PC-3 (cell line): ENCODE results near the gene NTM. TPM values are rescaled to one million over a fixed set of nuclear protein-coding genes. Genes with fewer than 3 reads are reported as not detected.

Experiments
- ATAC-seq: fragments of 200-7000 bp; cut with Tn5 transposase; 2 replicates; pipeline ENCODE4 v1.9.1; 2020; ENCODE audit warnings: mild to moderate bottlenecking, moderate library complexity
- BruUV-seq: library from RNA; stranded (reverse); fragments of 400-500 nt; replicated peaks from 2 replicates; lab custom pipeline; 2021; lab: Mats Ljungman, UMichigan
- CTCF ChIA-PET: fragments of 300-600 bp; sonication (Branson Sonifier 250); formaldehyde crosslinking; loops from one replicate; lab custom pipeline; 2022; ENCODE audit warnings: antibody characterized with exemption; lab: Charles Lee
- POLR2A ChIA-PET: fragments of 300-600 bp; sonication (Branson Sonifier 250); formaldehyde crosslinking; loops from one replicate; lab custom pipeline; 2022; ENCODE audit warnings: antibody characterized with exemption; ENCODE audit not compliant: unreplicated experiment; lab: Charles Lee
- DNase-seq: peaks from one replicate; pipeline ENCODE4 v3.0.0-alpha.2; 2015
- H2AFZ ChIP-seq: fragments of 300-600 bp; sonication (generic); 2 replicates; pipeline ENCODE4 v1.6.0; 2016; ENCODE audit warnings: antibody characterized with exemption, low read length
- H3F3A ChIP-seq: fragments of 300-600 bp; sonication (generic); one replicate; pipeline ENCODE4 v1.6.0; 2017; ENCODE audit warnings: antibody characterized with exemption, low read length, control low read depth, mild to moderate bottlenecking; ENCODE audit not compliant: unreplicated experiment
- H3K27ac ChIP-seq: fragments of 300-600 bp; sonication (generic); 2 replicates; pipeline ENCODE4 v1.5.1; 2016; ENCODE audit warnings: mild to moderate bottlenecking, low read length
- H3K27me3 ChIP-seq: fragments of 300-600 bp; sonication (generic); 2 replicates; pipeline ENCODE4 v1.6.1; 2016; ENCODE audit warnings: low read length, mixed read lengths
- H3K36me3 ChIP-seq: fragments of 300-600 bp; sonication (generic); 2 replicates; pipeline ENCODE4 v1.6.1; 2016; ENCODE audit warnings: low read depth, mixed run types, low read length, mixed read lengths
- H3K4me1 ChIP-seq: fragments of 300-600 bp; sonication (generic); 2 replicates; pipeline ENCODE4 v1.5.1; 2016; ENCODE audit warnings: low read length; ENCODE audit not compliant: insufficient read depth
- H3K4me2 ChIP-seq: fragments of 300-600 bp; sonication (generic); 2 replicates; pipeline ENCODE4 v1.6.0; 2016; ENCODE audit warnings: low read length
- H3K4me3 ChIP-seq: fragments of 300-600 bp; sonication (generic); 2 replicates; pipeline ENCODE4 v1.5.1; 2016; ENCODE audit warnings: mild to moderate bottlenecking, low read length, mixed read lengths
- H3K79me2 ChIP-seq: fragments of 300-600 bp; sonication (generic); 2 replicates; pipeline ENCODE4 v1.6.1; 2017; ENCODE audit warnings: low read length, mixed read lengths
- H3K9ac ChIP-seq: fragments of 300-600 bp; sonication (generic); 2 replicates; pipeline ENCODE4 v1.6.0; 2016; ENCODE audit warnings: mild to moderate bottlenecking, low read length
- H3K9me2 ChIP-seq: fragments of 300-600 bp; sonication (generic); replicated peaks from 2 replicates; pipeline ENCODE4 v1.6.1; 2016; ENCODE audit warnings: mixed run types, low read length, mixed read lengths
- H3K9me3 ChIP-seq: fragments of 300-600 bp; sonication (generic); 2 replicates; pipeline ENCODE4 v1.6.1; 2016; ENCODE audit warnings: low read length, mixed read lengths
- H4K20me1 ChIP-seq: fragments of 300-600 bp; sonication (generic); 2 replicates; pipeline ENCODE4 v1.6.1; 2016; ENCODE audit warnings: low read length, mixed read lengths
- CTCF ChIP-seq: fragments of 300-600 bp; sonication (generic); conservative IDR thresholded peaks from 2 replicates; pipeline ENCODE4 v1.5.1; 2017; ENCODE audit warnings: antibody characterized with exemption, low read depth, mild to moderate bottlenecking, low read length
- EZH2 ChIP-seq: fragments of 300-600 bp; sonication (generic); IDR thresholded peaks from one replicate; pipeline ENCODE4 v1.6.1; 2017; ENCODE audit warnings: antibody characterized with exemption, mild to moderate bottlenecking, low read length; ENCODE audit not compliant: unreplicated experiment
- EZH2phosphoT487 ChIP-seq: fragments of 300-600 bp; sonication (generic); IDR thresholded peaks from 2 replicates; pipeline ENCODE4 v1.6.1; 2018; ENCODE audit warnings: mild to moderate bottlenecking, antibody characterized with exemption, low read length, borderline replicate concordance
- intact Hi-C: fragments of 100-400 bp; cut with micrococcal nuclease; formaldehyde crosslinking; loops from 2 replicates; pipeline ENCODE4 v1.9.0; 2023
- total RNA-seq: library from RNA; depleted of rRNA; stranded (reverse); fragments of >200 nt; gene quantifications from 2 replicates; pipeline ENCODE4 v1.2.3, GENCODE V29; 2014

Gene NTM
- total RNA-seq, 1 experiment from 2014 or later = not detected

- intact Hi-C loops = no loop called here
- ATAC-seq = peak; percentile 61
- POLR2A ChIA-PET = no interaction called here
Measured at GRCh38 chr11:131998020-131998419, 627.6 kb downstream of the NTM start.

DNA sequence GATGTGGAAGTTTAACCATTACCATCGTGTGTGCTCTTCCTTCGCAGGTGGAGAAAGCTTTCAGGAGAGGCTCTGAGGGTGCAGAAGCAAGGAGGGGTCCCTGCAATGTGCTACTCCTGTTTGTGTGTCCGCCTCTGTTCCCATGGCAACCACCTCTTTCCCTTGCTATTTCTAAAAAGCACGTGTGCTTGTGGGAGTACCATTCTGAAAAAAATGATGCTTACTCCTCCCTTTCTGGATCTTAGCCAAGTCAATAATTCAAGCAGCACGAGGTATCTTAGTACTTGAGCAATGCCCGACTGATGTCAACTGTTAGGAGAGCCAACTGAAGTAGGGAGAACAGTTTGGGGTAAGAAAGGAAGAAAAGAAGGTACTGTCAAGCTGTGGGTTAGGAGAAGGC lies 628.7 kb downstream of the NTM start:
- Histone ChIP-seq H3K4me3 (no peak overlapping the region), H4K20me1 (no peaks in the 10 kb centered on the region), H3K9ac (no peak overlapping the region), H3K9me3 (peaks cover 23% of the 10 kb centered on the region), H3F3A (no peaks in the 10 kb centered on the region), H2AFZ (no peak overlapping the region), H3K79me2 (no peaks in the 10 kb centered on the region), H3K4me2 (no peak overlapping the region), H3K4me1 (no peaks in the 10 kb centered on the region), H3K9me2 (no peaks in the 10 kb centered on the region), H3K36me3 (no peaks in the 10 kb centered on the region), H3K27me3 (no peaks in the 10 kb centered on the region), H3K27ac (no peak overlapping the region)
- DNase-seq = no peak
- no peak for ATAC-seq
- CTCF ChIA-PET = no interaction called here
- POLR2A ChIA-PET = no interaction called here
- TF ChIP-seq CTCF = no peak
- no peak for TF ChIP-seq EZH2phosphoT487
- no peak for TF ChIP-seq EZH2
- intact Hi-C loops = no loop called here
- BruUV-seq = no TSS peak

More at GRCh38 chr11:131998020-131998419, 627.6 kb downstream of the NTM start:
- TF ChIP-seq EZH2phosphoT487 = no peak
- Histone ChIP-seq H3K9me2 (no peaks in the 10 kb centered on the region), H3K27ac (no peak overlapping the region), H3K27me3 (no peaks in the 10 kb centered on the region), H3K9me3 (peaks cover 25% of the 10 kb centered on the region), H3K4me3 (no peak overlapping the region), H3K79me2 (no peaks in the 10 kb centered on the region), H3K9ac (no peak overlapping the region), H3K4me2 (no peak overlapping the region), H2AFZ (no peak overlapping the region), H3K36me3 (no peaks in the 10 kb centered on the region), H3K4me1 (no peaks in the 10 kb centered on the region), H4K20me1 (no peaks in the 10 kb centered on the region), H3F3A (no peaks in the 10 kb centered on the region)
- CTCF ChIA-PET = no interaction called here
- no TSS peak for BruUV-seq
- DNase-seq = no peak

GRCh38 chr11:131999955-132000354 lies 629.5 kb downstream of the NTM start:
- CTCF ChIA-PET = no interaction called here
- Histone ChIP-seq H3F3A (no peaks in the 10 kb centered on the region), H3K4me2 (no peak overlapping the region), H3K27me3 (no peaks in the 10 kb centered on the region), H3K27ac (no peak overlapping the region), H3K9me3 (peaks cover 15% of the 10 kb centered on the region; the same call in 1 of the 2 replicates), H3K9ac (no peak overlapping the region), H4K20me1 (no peaks in the 10 kb centered on the region), H3K9me2 (no peaks in the 10 kb centered on the region), H3K4me3 (no peak overlapping the region), H3K36me3 (no peaks in the 10 kb centered on the region), H3K79me2 (no peaks in the 10 kb centered on the region), H3K4me1 (no peaks in the 10 kb centered on the region), H2AFZ (no peak overlapping the region)
- ATAC-seq (no peak), DNase-seq (no peak)
- BruUV-seq = no TSS peak
- intact Hi-C loops = no loop called here
- TF ChIP-seq EZH2 (no peak), CTCF (no peak), EZH2phosphoT487 (no peak)
- POLR2A ChIA-PET = no interaction called here
